Large intestine (tissue), 12 donors: ENCODE data around the gene INSL4. TPM values are rescaled to one million over a fixed set of nuclear protein-coding genes. Genes with fewer than 3 reads are reported as not detected.

Experiments
- DNase-seq, 2 donors: peaks; one replicate each; pipeline versions ENCODE4 v3.0.0 to v3.0.0-alpha.2; 2013
- H3K27ac ChIP-seq: one replicate; pipeline ENCODE4 v1.5.1; 2013; ENCODE audit warnings: low read length
- H3K27me3 ChIP-seq: 2 replicates; pipeline ENCODE4 v1.6.1; 2013; ENCODE audit warnings: low read length; ENCODE audit not compliant: control insufficient read depth, insufficient read depth
- H3K36me3 ChIP-seq: 2 replicates; pipeline ENCODE4 v1.6.1; 2013; ENCODE audit warnings: low read length; ENCODE audit not compliant: control insufficient read depth, insufficient read depth
- H3K4me1 ChIP-seq: one replicate; pipeline ENCODE4 v1.6.1; 2013; ENCODE audit warnings: low read length; ENCODE audit not compliant: control insufficient read depth, insufficient read depth
- H3K4me3 ChIP-seq: one replicate; pipeline ENCODE4 v1.5.1; 2013; ENCODE audit warnings: low read length
- H3K9me3 ChIP-seq: one replicate; pipeline ENCODE4 v1.6.1; 2013; ENCODE audit warnings: mild to moderate bottlenecking, low read depth, low read length, moderate library complexity; ENCODE audit not compliant: control insufficient read depth
- WGBS: methylation state at CpG from one replicate; pipeline ENCODE4 v1.1.5; 2013; ENCODE audit warnings: low lambda C conversion rate; ENCODE audit not compliant: insufficient coverage; 5-methylcytosine and 5-hydroxymethylcytosine counted together
- long read RNA-seq, 11 donors: transcript quantifications; one replicate each; lab custom pipeline, GENCODE V29; 2026
- polyA plus RNA-seq: library from polyadenylated mRNA; unstranded; fragments of 120-200 nt; gene quantifications from one replicate; pipeline ENCODE4 v1.2.1, GENCODE V29; 2013

The INSL4 gene
- polyA plus RNA-seq: not detected
- long read RNA-seq, donor 1, partial matches to known transcripts: 40 of 40 reads
- long read RNA-seq, donor 1, other reads (novel, unspliced or antisense): 0 of 40 reads
- long read RNA-seq, donor 2: 0 reads
- long read RNA-seq, donor 3: 0 reads
- long read RNA-seq, donor 4: 0 reads
- long read RNA-seq, donor 5: 0 reads
- long read RNA-seq, donor 6, partial matches to known transcripts: 0 of 2 reads
- long read RNA-seq, donor 6, other reads (novel, unspliced or antisense): 0 of 2 reads
- long read RNA-seq, donor 7: 0 reads
- long read RNA-seq, donor 8: 0 reads
- long read RNA-seq, donor 9: 0 reads
- long read RNA-seq, donor 10: 0 reads
- long read RNA-seq, donor 11: 0 reads

- Histone ChIP-seq H3K4me1 (no peaks in the 10 kb centered on the region), H3K27me3 (no peaks in the 10 kb centered on the region), H3K4me3 (no peak within 1 kb of the TSS), H3K36me3 (no peaks in the 10 kb centered on the region), H3K27ac (no peak within 1 kb of the TSS), H3K9me3 (no peaks in the 10 kb centered on the region)
- whole genome bisulfite sequencing: no CpG with 5 or more reads among the region's 2 CpGs
- DNase-seq: no peak
These were observed at the start of gene INSL4 for GRCh38 chr9:5231212-5231611. Gene INSL4 (plus strand): TSS chr9:5231419. CDS start chr9:5231524, 105 bp downstream.

- 92% methylated on average over 2 of the region's 2 CpGs for WGBS
- DNase-seq: no peak
- H3K27me3 ChIP-seq: peaks cover 4% of the 10 kb centered on the region
- H3K4me1 ChIP-seq: no peaks in the 10 kb centered on the region
- H3K36me3 ChIP-seq: no peaks in the 10 kb centered on the region
- peaks cover 3% of the 10 kb centered on the region for H3K9me3 ChIP-seq
- H3K4me3 ChIP-seq: no peak overlapping the region
- no peak overlapping the region for H3K27ac ChIP-seq
These were observed 46.4 kb upstream of the INSL4 start for GRCh38 chr9:5184776-5185175.

- Histone ChIP-seq H3K4me1 (no peaks in the 10 kb centered on the region), H3K27me3 (peaks cover 4% of the 10 kb centered on the region), H3K27ac (no peak within 1 kb of the TSS), H3K36me3 (no peaks in the 10 kb centered on the region), H3K9me3 (peaks cover 3% of the 10 kb centered on the region), H3K4me3 (no peak within 1 kb of the TSS)
- no peak for DNase-seq
- WGBS: 100% methylated on average over 3 of the region's 44 CpGs
These were observed 45.9 kb upstream of the INSL4 start, which contains the start of gene INSL6 for GRCh38 chr9:5185220-5185840. Gene INSL6 (minus strand): TSS chr9:5185639. CDS start chr9:5185602, 37 bp downstream.

- Histone ChIP-seq H3K4me1 (no peaks in the 10 kb centered on the region), H3K4me3 (no peak overlapping the region), H3K9me3 (peaks cover 3% of the 10 kb centered on the region), H3K27me3 (peaks cover 4% of the 10 kb centered on the region), H3K27ac (no peak overlapping the region), H3K36me3 (no peaks in the 10 kb centered on the region)
- DNase-seq: peak; percentile 39 to 42
- WGBS: 13% methylated on average over 5 of the region's 8 CpGs
These were observed 44.6 kb upstream of the INSL4 start for GRCh38 chr9:5186416-5187169.

- H3K27ac ChIP-seq: no peak overlapping the region
- peaks cover 3% of the 10 kb centered on the region for H3K9me3 ChIP-seq
- no peaks in the 10 kb centered on the region for H3K36me3 ChIP-seq
- H3K4me3 ChIP-seq: no peak overlapping the region
- peaks cover 4% of the 10 kb centered on the region for H3K27me3 ChIP-seq
- no peak for DNase-seq
- no peaks in the 10 kb centered on the region for H3K4me1 ChIP-seq
- 82% methylated on average over 1 of the region's 10 CpGs for WGBS
These were observed 42.9 kb upstream of the INSL4 start for GRCh38 chr9:5188060-5188984.

- H3K36me3 ChIP-seq: no peaks in the 10 kb centered on the region
- H3K9me3 ChIP-seq: no peaks in the 10 kb centered on the region
- H3K27ac ChIP-seq: no peak overlapping the region
- no peaks in the 10 kb centered on the region for H3K4me1 ChIP-seq
- peaks cover 4% of the 10 kb centered on the region for H3K27me3 ChIP-seq
- no peak for DNase-seq
- 100% methylated on average over 1 of the region's 3 CpGs for WGBS
- no peak overlapping the region for H3K4me3 ChIP-seq
These were observed 39.2 kb upstream of the INSL4 start for GRCh38 chr9:5191985-5192384.

GRCh38 chr9:5193345-5193744 is 37.9 kb upstream of the INSL4 start:
- Histone ChIP-seq H3K27ac (no peak overlapping the region), H3K4me3 (no peak overlapping the region), H3K36me3 (no peaks in the 10 kb centered on the region), H3K4me1 (no peaks in the 10 kb centered on the region), H3K9me3 (no peaks in the 10 kb centered on the region), H3K27me3 (peaks cover 4% of the 10 kb centered on the region)
- no CpG with 5 or more reads among the region's 2 CpGs for WGBS
- no peak for DNase-seq

GRCh38 chr9:5195463-5195862 is 35.8 kb upstream of the INSL4 start:
- Histone ChIP-seq H3K36me3 (no peaks in the 10 kb centered on the region), H3K27ac (no peak overlapping the region), H3K4me3 (no peak overlapping the region), H3K27me3 (no peaks in the 10 kb centered on the region), H3K9me3 (no peaks in the 10 kb centered on the region), H3K4me1 (no peaks in the 10 kb centered on the region)
- no CpG with 5 or more reads among the region's 1 CpG for WGBS
- DNase-seq: peak; percentile 7 to 32

GRCh38 chr9:5205071-5205470 is 26.1 kb upstream of the INSL4 start:
- DNase-seq: no peak
- H3K4me1 ChIP-seq: no peaks in the 10 kb centered on the region
- no peak overlapping the region for H3K4me3 ChIP-seq
- H3K36me3 ChIP-seq: no peaks in the 10 kb centered on the region
- H3K27me3 ChIP-seq: no peaks in the 10 kb centered on the region
- H3K9me3 ChIP-seq: no peaks in the 10 kb centered on the region
- no peak overlapping the region for H3K27ac ChIP-seq

- whole genome bisulfite sequencing: 60% methylated on average over 2 of the region's 10 CpGs
- Histone ChIP-seq H3K9me3 (no peaks in the 10 kb centered on the region), H3K4me3 (no peak overlapping the region), H3K27me3 (no peaks in the 10 kb centered on the region), H3K27ac (no peak overlapping the region), H3K36me3 (no peaks in the 10 kb centered on the region), H3K4me1 (no peaks in the 10 kb centered on the region)
- DNase-seq: no peak
These were observed 665 bp upstream of the INSL4 start for GRCh38 chr9:5230554-5230953.
